Parathyroid adenoma (tissue), 2 donors: ENCODE measurements around the gene PAK6.

Source experiments
- H2AFZ ChIP-seq: fragments of 300-600 bp; sonication (generic); one replicate; pipeline ENCODE4 v1.7.0; 2017; ENCODE audit warnings: antibody characterized with exemption, mild to moderate bottlenecking
- H3K27ac ChIP-seq: fragments of 300-600 bp; sonication (generic); one replicate; pipeline ENCODE4 v1.7.0; 2017
- H3K27me3 ChIP-seq: fragments of 300-600 bp; sonication (generic); one replicate; pipeline ENCODE4 v1.7.0; 2017; ENCODE audit warnings: low read length; ENCODE audit not compliant: control insufficient read depth, insufficient read depth
- H3K36me3 ChIP-seq: fragments of 300-600 bp; sonication (generic); one replicate; pipeline ENCODE4 v1.7.0; 2017; ENCODE audit warnings: low read length; ENCODE audit not compliant: control insufficient read depth, insufficient read depth
- H3K4me1 ChIP-seq: fragments of 300-600 bp; sonication (generic); one replicate; pipeline ENCODE4 v1.7.0; 2017; ENCODE audit warnings: control low read depth
- H3K4me2 ChIP-seq: fragments of 300-600 bp; sonication (generic); one replicate; pipeline ENCODE4 v1.7.0; 2017; ENCODE audit warnings: low read length
- H3K4me3 ChIP-seq: fragments of 300-600 bp; sonication (generic); one replicate; pipeline ENCODE4 v1.7.0; 2017; ENCODE audit warnings: low read depth, low read length
- H3K79me2 ChIP-seq: fragments of 300-600 bp; sonication (generic); one replicate; pipeline ENCODE4 v1.7.0; 2017; ENCODE audit warnings: control low read depth
- H3K9ac ChIP-seq: fragments of 300-600 bp; sonication (generic); one replicate; pipeline ENCODE4 v1.7.0; 2017; ENCODE audit warnings: mild to moderate bottlenecking
- H3K9me3 ChIP-seq: fragments of 300-600 bp; sonication (generic); one replicate; pipeline ENCODE4 v1.7.0; 2017; ENCODE audit warnings: low read length; ENCODE audit not compliant: control insufficient read depth
- CTCF ChIP-seq: fragments of 300-600 bp; sonication (generic); IDR thresholded peaks from one replicate; pipeline ENCODE4 v1.7.0; 2017; ENCODE audit warnings: antibody characterized with exemption, mild to moderate bottlenecking
- donor health status: primary hyperparathyroidism.

The PAK6 gene

GRCh38 chr15:40222131-40222530 is 16.7 kb upstream of the PAK6 start:
- Histone ChIP-seq H3K9me3 (no peaks in the 10 kb centered on the region), H3K9ac (no peak overlapping the region), H3K27me3 (no peaks in the 10 kb centered on the region), H2AFZ (no peak overlapping the region), H3K4me1 (no peaks in the 10 kb centered on the region), H3K79me2 (no peaks in the 10 kb centered on the region), H3K4me3 (no peak overlapping the region), H3K36me3 (no peaks in the 10 kb centered on the region), H3K4me2 (no peak overlapping the region), H3K27ac (no peak overlapping the region)
- no peak for TF ChIP-seq CTCF

DNA sequence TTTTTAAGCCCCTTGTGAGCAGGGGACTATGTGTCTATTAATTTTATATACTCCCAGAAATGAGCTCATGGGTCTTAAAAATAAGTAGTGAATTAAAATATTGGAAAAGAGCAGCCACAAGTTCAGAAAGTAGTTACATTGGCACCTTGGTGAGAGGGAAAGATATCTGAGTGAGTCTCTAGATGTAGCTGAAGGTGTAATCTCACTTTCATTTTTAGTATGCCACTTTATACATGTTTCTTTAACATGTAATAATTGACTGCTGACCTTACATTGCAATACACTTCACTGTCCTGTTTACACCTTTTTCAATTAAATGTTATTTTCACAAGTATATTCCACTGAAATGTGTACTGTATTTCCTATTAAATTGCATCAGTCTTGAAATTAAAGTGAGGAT is 12.1 kb upstream of the PAK6 start:
- Histone ChIP-seq H3K9ac (no peak overlapping the region), H3K9me3 (no peaks in the 10 kb centered on the region), H3K36me3 (no peaks in the 10 kb centered on the region), H2AFZ (no peak overlapping the region), H3K4me3 (no peak overlapping the region), H3K4me2 (no peak overlapping the region), H3K79me2 (no peaks in the 10 kb centered on the region), H3K27ac (no peak overlapping the region), H3K27me3 (no peaks in the 10 kb centered on the region), H3K4me1 (no peaks in the 10 kb centered on the region)
- no peak for TF ChIP-seq CTCF

DNA sequence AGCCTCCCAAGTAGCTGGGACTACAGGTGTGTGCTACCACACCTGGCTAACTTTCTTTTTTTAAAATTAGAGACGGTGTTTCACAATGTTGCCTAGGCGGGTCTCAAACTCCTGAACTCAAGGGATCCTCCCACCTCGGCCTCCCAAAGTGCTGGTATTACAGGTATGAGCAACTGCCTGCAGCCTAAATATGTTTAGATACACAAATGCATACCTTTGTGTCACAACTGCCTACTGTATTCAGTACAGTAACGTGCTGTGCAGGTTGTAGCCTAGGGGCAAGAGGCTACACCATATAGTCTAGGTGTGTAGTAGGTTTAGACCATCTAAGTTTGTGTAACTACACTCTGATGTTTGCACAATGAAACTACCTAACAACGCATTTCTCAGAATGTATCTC is 9.5 kb upstream of the PAK6 start:
- Histone ChIP-seq H3K27me3 (no peaks in the 10 kb centered on the region), H3K79me2 (no peaks in the 10 kb centered on the region), H3K27ac (no peak overlapping the region), H3K4me2 (no peak overlapping the region), H2AFZ (no peak overlapping the region), H3K36me3 (no peaks in the 10 kb centered on the region), H3K4me1 (no peaks in the 10 kb centered on the region), H3K9ac (no peak overlapping the region), H3K4me3 (no peak overlapping the region), H3K9me3 (no peaks in the 10 kb centered on the region)
- no peak for TF ChIP-seq CTCF

DNA sequence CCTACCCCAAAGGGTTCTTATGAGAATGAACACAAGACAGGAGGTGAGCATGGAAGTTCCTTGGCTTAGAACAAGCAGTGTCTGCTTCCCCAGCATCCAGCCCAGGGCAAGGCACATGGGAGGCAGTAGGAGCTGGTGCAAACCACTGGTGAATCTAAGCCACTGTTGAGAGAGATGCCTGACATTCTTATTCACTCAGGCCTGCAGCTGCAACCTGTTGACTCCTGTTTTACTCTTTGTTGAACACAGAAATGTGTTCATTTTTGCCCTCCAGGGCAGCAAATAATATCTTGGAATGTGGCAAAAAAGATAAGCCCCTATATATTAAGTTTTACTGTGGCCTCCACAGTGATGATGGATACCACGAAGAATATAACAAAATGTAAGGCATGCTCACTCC is 8.9 kb upstream of the PAK6 start:
- Histone ChIP-seq H3K27me3 (no peaks in the 10 kb centered on the region), H3K27ac (no peak overlapping the region), H3K4me2 (no peak overlapping the region), H3K9me3 (no peaks in the 10 kb centered on the region), H2AFZ (no peak overlapping the region), H3K79me2 (no peaks in the 10 kb centered on the region), H3K9ac (no peak overlapping the region), H3K4me3 (no peak overlapping the region), H3K36me3 (no peaks in the 10 kb centered on the region), H3K4me1 (no peaks in the 10 kb centered on the region)
- TF ChIP-seq CTCF = no peak

DNA sequence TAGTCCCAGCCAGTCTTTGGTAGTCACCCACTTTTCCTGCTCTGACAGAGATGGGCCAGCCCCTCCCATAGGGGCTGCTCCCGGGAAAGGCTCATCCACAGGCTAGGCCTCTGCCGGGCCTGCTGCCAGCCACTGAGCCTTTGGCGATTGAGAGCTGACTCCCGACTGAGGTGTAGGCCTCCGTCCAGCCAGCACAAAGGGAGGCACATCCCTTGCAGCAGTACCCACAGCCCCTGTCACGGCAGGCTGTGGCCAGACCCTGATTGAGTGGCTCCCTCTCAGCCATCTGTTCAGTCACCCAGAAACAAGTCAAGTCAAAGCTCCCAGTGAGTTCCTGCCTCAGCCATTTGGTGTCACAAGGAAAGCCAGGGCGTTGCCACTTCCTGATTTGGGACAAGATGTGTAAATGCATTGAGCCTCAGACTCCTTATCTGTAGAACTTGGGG is 6.2 kb upstream of the PAK6 start:
- H3K9ac ChIP-seq = no peak overlapping the region
- no peaks in the 10 kb centered on the region for H3K27me3 ChIP-seq
- no peaks in the 10 kb centered on the region for H3K9me3 ChIP-seq
- no peaks in the 10 kb centered on the region for H3K36me3 ChIP-seq
- H3K79me2 ChIP-seq = no peaks in the 10 kb centered on the region
- H3K4me2 ChIP-seq = no peak overlapping the region
- TF ChIP-seq CTCF = no peak
- H3K4me1 ChIP-seq = no peaks in the 10 kb centered on the region
- H3K27ac ChIP-seq = no peak overlapping the region
- H3K4me3 ChIP-seq = no peak overlapping the region
- H2AFZ ChIP-seq = peak overlapping the region; percentile 46
